Activated T-cell treated with anti-CD3 and anti-CD28 coated beads, Interleukin-2, amount 50 U/mL, for 48 hours (primary cell): ENCODE measurements around the gene RHEB.
A peak's percentile ranks its signal among the peaks of the same experiment; 100 is the strongest.
"Not testable (repeated sequence)": the region's sequence is repeated elsewhere in the genome, so short reads cannot be mapped to it uniquely, and the experiment has no call there.

Experiments used
- DNase-seq, 2 experiments: peaks; one replicate each; pipeline ENCODE4 v3.0.0-alpha.2; 2020

Gene RHEB

GRCh38 chr7:151519765-151520418 lies at the start of gene RHEB:
RHEB (minus strand) TSS chr7:151519895; CDS start chr7:151519511, 384 bp downstream.
- peak; percentile 99 for DNase-seq

- no peak for DNase-seq
These were observed 47.2 kb upstream of the RHEB start for GRCh38 chr7:151566897-151567320.

GRCh38 chr7:151565541-151565940 lies 45.8 kb upstream of the RHEB start:
- no peak for DNase-seq

GRCh38 chr7:151560243-151560642 lies 40.5 kb upstream of the RHEB start:
- no peak for DNase-seq

- no peak for DNase-seq
These were observed 40.0 kb upstream of the RHEB start for GRCh38 chr7:151559557-151560183.

- no peak for DNase-seq
These were observed 38.9 kb upstream of the RHEB start for GRCh38 chr7:151558575-151558974.

- DNase-seq: no peak
These were observed 36.9 kb upstream of the RHEB start for GRCh38 chr7:151556592-151556991.

- DNase-seq: no peak
These were observed 33.7 kb upstream of the RHEB start for GRCh38 chr7:151553356-151553755.

GRCh38 chr7:151552352-151553028 lies 32.8 kb upstream of the RHEB start:
- DNase-seq: no peak

- no peak for DNase-seq
These were observed 32.1 kb upstream of the RHEB start for GRCh38 chr7:151551820-151552219.

GRCh38 chr7:151550656-151551286 lies 31.1 kb upstream of the RHEB start:
- DNase-seq: no peak

GRCh38 chr7:151549644-151550043 lies 29.9 kb upstream of the RHEB start:
- no peak for DNase-seq

GRCh38 chr7:151549083-151549482 lies 29.4 kb upstream of the RHEB start:
- DNase-seq: no peak

- DNase-seq: no peak
These were observed 24.5 kb upstream of the RHEB start for GRCh38 chr7:151544183-151544582.

- no peak for DNase-seq
These were observed 23.0 kb upstream of the RHEB start for GRCh38 chr7:151542606-151543130.

- no peak for DNase-seq
These were observed 22.2 kb upstream of the RHEB start for GRCh38 chr7:151541709-151542499.

- DNase-seq: no peak
These were observed 20.5 kb upstream of the RHEB start for GRCh38 chr7:151540146-151540545.

GRCh38 chr7:151539088-151539671 lies 19.5 kb upstream of the RHEB start:
- DNase-seq: no peak

GRCh38 chr7:151537818-151538561 lies 18.3 kb upstream of the RHEB start:
- DNase-seq: no peak

GRCh38 chr7:151536178-151536577 lies 16.5 kb upstream of the RHEB start:
- DNase-seq: not testable (repeated sequence)

- DNase-seq: no peak
These were observed 10.1 kb upstream of the RHEB start for GRCh38 chr7:151529842-151530241.
